Amniotic epithelial cell (primary cell): ENCODE measurements around the gene SHTN1.

Experiments used
- DNase-seq: peaks from one replicate; pipeline ENCODE4 v3.0.0-alpha.2; 2010; ENCODE audit warnings: low read depth

SHTN1 gene, protein sequence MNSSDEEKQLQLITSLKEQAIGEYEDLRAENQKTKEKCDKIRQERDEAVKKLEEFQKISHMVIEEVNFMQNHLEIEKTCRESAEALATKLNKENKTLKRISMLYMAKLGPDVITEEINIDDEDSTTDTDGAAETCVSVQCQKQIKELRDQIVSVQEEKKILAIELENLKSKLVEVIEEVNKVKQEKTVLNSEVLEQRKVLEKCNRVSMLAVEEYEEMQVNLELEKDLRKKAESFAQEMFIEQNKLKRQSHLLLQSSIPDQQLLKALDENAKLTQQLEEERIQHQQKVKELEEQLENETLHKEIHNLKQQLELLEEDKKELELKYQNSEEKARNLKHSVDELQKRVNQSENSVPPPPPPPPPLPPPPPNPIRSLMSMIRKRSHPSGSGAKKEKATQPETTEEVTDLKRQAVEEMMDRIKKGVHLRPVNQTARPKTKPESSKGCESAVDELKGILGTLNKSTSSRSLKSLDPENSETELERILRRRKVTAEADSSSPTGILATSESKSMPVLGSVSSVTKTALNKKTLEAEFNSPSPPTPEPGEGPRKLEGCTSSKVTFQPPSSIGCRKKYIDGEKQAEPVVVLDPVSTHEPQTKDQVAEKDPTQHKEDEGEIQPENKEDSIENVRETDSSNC

DNA sequence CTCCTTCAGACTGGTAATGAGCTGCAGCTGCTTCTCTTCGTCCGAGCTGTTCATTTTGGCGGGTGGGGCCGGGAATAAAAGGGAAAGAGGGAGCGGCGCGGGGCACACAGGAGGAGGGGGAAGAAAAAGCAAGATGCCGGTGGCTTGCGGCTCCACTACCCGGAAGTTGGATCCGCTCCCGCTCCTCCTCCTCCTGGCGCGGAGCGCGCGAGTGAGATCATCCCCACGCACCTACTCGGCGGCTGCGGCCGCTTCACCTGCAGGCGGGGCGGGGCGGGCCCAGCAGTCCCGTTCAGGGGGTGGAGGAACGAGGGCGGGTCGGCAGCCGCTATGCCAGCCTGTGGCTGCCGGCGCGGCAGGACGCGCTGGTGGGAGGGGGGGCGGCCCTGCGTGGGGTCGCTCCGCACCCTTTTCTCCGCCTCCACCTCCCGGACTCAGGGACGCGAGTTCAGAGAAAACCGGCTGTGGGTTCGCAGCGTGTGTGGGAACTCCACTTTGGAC lies at the start of gene SHTN1:
SHTN1 (minus strand) TSS at position 162 of the 501 bp plus-strand sequence; CDS start at position 54, 108 bp downstream.
- DNase-seq: peak; percentile 55

DNA sequence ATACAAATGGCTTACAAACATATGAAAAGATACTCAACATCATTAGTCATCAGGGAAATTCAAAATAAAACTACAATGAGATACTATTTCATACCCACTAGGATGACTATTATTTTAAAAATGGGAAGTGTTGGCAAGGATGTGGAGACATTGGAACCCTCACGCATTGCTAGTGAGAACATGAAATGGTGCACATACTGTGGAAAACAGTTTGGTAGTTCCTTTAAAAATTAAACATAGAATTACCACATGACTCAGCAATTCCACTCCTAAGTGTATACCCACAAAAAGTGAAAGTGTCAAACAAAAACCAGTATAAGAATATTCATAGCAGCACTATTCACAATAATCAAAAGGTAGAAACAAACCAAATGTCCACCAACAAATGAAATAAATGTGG lies 48.5 kb upstream of the SHTN1 start:
- DNase-seq: no peak

DNA sequence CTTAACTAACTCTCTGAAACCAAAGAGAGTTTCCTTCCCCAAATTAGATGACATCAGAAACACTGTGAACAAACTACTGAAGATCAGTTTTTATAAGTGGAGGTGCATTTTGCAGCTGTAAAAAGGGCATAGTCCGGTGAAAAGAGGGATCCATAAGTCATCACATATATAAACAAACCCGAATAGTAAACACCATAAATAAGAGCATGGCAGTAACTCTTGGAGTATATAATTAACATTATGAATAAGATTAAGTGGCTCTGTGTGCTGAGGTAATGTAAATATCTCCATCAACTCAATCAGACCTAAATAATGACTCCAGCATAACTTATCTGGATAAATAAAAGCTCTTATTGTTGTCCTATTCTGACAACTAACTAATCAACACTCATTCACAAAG lies 43.0 kb upstream of the SHTN1 start:
- no peak for DNase-seq

DNA sequence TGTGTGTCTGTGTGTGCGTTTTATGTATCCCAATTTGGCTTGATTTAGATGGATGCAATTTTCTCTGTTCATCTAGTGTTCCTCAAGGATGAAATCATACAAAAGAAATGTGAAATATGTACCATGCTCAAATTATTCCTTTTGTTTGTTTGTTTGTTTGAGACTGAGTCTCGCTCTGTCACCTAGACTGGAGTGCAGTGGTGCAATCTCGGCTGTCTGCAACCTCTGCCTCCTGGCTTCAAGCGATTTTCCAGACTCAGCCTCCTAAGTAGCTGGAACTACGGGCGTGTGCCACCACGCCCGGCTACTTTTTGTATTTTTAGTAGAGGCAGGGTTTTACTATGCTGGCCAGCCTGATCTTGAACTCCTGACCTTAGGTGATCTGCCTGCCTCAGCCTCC lies 11.3 kb upstream of the SHTN1 start:
- no peak for DNase-seq

DNA sequence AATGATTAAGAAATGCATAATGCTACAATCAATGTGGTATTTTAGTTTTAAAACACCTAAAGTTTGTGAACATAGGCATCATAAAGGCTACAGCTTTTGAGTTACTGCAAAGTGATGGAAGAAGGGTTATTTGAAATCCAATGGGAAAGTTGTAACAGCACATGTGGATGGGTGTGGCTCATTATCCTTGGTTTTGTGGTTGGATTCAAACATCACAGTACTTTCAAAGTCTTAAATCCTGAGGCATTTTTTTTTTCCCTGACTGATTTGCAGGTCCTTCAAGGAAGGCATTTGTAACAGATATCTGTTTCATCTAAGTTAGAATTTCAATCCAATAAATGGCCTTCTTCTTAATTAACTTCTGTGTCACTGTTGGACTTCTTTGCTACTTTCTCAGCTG lies 9.8 kb upstream of the SHTN1 start:
- no peak for DNase-seq

DNA sequence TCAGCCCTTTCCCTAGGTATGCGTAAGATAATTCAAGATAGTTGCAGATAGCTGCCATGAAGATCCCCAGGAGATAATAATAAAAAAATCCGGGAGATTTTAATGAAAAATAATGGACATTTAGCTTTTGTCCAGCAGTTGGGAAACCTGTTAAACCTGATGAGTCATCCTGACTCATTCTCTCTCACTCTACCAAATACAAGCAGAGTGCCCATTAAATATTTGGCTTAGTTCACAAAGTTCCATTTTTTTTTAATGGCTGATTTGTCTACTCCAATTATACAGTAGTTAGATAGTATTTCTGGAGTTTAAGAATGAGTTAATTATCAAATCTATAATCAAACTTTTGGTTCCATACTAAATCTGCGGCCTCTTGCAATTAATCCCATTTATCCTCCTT lies 2.1 kb upstream of the SHTN1 start:
- DNase-seq: peak; percentile 71

DNA sequence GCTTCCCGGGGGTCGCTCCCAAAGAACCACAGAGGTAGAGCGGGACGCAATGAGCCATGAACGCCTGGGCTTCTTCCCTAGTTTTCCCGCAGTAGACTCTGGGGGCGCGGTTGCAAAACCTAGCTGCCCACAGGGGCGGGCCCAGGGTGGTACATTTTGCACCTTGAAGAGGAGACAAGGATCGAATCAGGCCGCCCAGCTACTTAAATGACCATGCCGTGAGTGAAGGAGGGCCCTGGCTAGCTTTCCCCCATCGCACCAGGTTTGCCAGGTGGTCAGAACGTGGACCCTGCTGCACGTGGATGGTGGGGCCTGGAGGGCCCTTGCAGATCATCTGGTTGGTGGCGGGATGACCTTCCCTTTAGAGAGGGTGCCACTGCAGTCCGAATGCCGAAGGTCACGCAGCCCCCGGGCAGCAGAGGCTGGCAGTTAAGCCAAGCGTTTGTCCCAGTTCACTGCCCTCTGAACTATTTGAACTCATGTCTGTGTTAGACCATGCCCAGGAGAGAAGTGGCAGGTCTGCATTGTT lies 604 bp upstream of the SHTN1 start:
- no peak for DNase-seq

DNA sequence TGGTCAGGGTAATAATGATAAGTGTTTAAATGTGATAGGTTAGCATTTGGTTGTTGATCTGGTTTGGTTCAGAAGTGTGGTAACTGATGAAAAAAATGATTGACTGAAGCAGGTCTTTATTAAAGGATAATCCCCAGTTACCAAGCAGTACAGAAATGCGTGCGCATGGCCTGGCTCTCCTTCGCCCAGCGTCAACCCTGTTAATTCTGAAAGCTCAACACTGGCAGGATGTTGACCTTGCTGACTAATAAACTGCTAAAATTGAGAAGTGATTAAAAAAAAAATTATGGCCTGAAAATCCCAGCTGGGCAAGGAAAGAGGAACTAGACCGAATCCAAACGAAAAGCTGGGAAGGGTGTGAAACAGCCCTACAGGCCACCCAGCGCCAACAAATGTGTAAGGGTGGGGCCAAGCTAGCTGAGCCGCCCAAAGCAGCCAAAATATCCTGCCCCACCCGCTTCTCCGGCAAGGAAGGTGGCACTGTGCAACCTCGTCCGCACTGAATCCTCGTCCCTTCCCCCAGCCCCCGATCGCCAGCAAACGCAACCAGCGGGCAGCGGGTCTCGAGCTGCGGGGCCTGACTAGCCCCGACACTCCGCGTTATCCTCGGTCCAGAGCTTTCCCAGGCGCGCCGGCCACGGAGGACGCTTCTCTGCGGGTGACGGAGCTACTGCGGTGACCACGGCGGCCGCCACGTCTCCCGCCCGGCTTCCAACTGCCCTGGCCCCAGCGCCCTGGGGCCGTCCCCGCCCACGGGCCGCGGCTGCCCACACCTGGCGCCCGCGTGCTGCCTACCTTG lies 561 bp downstream of the SHTN1 start:
- peak; percentile 5 for DNase-seq

DNA sequence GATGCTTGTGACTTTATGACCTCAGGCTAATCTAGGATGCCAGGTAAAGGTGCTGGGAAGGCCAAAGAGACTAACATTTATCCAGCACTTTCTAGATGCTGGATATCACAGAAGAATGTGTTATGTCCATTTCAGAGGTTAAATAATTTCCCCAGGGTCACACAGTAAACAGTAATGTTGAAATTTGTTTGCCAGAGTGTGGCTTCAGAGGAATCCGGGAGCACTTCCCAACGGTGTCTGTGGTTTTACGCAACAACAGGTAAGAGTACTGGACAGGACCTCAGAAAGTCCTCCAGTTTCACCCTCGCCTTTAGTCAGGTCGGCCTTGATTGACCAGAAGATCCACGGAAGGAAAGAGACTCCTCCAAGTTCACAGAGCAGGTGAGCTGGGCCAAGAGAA lies 1.7 kb downstream of the SHTN1 start:
- no peak for DNase-seq

DNA sequence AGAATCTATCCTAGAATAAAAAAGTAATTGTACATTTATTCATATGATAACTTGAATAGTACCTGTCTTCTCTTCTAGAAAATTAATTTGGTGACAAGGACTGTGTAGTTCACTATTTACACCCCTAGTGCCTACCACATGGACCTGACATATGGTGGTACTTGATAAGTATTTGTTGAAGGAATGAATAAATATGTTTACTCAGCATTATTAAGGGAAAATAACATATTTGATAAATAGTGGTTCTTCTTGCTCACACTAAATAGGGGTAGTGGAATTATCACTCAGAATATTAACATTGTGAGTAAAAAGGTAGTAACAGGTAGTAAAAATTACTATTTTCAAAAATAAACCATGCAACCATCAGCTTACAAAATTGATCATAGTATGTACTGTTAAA lies 2.8 kb downstream of the SHTN1 start:
- DNase-seq: no peak

DNA sequence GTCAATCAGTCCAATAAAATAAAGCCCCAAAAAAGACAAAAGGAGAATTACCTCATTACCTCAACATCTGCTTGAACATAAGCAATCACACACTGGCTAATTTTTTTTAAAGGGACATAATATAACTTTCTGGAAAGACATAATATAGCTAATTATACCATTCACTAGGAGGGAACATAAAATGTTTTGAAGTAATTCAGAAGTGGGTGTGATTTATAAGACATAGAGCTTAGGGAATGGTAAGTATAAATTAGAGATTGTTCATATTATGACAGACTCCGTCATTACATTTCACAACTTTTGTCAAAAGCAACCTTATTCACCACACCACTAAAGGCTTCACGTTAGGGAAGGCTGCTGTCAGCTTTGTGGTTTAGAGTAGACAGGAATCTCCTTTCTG lies 3.8 kb downstream of the SHTN1 start:
- peak; percentile 46 for DNase-seq

DNA sequence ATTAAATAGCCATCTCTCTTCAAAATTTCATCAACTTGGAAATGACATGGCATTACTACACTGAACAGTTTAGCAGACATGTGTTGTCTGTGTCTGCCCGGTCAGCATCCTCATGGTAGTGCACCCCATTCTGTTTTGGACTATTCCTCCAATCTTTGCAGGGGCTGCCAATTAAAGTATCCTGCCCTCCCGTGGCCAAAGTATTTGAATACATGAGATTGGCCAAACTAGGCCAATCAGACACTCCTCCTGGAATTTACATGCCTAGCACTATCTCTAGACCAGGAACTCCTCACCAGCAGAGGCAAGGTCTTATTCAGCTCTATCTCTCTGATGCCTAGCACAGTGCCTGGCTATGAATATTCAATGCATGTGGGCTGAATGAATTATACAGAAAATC lies 4.4 kb downstream of the SHTN1 start:
- no peak for DNase-seq

DNA sequence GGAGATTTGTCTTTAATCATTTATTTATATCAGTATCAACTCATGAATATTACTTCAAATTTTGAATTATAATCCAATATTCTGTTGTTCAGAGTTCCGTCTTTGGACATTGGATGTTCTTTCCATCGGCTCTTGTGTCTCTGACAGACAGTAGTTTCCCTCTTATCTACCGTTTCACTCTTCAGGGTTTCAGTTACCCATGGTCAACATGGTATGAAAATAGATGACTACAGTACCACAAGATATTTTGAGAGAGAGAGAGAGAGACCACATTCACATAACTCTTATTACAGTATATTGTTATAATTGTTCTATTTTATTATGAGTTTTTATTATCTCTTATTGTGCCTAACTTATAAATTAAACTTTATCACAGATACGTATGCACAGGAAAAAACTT lies 6.8 kb downstream of the SHTN1 start:
- no peak for DNase-seq

DNA sequence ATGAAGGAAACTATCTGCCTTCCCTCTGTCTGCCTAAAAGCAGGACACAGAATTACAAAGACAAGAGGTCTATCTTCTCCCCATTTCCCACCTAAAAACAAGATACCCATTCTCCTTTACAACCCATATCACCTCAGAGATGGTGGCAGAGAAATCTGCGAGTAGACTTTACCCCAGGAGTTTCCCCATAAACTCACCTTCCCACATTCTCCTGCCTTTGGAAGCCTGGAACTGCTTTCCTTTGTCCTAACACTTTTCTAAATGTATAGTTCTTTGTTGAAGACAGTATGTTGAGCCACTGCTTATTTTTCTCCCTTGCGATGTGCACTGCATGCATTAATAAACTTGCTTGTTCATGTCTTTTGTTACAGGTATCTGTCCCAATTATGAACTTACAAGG lies 8.0 kb downstream of the SHTN1 start:
- DNase-seq: no peak

DNA sequence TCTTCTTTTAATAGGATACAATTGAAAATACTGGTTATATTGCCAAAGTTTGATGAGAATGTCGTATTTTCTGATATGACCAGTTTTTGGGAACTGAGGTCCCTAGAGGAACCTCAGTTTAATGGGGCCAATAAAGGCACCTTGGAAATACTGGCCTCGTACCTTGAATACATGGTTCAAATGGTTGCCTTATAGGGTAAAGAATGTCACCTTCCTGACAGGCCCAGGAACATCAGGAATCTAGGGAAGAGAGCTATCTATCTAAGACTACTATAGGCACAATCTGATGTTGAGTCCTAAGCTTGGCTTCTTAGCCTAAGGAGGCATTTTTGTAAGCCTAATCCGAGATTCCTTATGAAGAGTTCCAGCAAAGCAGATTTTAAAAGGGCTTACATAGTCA lies 9.3 kb downstream of the SHTN1 start:
- DNase-seq: no peak

DNA sequence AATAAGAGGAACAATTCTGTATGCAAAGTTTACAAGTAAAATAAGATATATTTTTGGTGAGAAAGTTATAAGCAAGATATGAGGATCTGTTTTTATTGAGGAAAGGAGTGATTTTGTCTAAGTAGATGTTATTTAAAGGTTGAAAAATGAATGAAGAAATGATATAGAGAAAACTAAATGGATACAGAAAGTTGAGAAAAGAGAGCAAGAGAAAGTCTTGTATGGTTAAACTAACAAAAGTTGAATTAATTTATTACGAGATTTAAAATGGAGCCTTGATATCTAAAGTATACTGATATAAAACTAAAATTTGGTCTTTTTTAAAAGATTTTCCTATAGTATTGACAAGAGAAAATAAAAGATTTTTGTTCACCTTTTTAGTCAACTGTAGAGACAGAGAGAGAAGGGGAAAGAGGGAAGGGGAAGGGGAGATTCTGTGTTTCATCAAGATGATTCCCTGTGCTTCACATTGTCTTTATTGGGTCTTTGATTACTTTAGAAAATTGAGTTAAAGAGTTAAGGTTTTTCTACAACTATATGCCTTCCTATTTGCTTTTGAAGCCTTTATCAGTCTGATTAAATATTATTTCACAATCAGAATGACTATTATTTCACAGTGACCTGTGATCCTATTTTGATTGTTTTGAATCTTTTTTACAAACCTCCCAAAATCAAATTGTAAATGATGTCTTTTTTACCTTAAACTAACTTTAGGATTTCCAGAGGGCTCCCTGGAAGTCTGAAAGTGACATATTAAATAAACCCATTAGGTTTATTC lies 10.7 kb downstream of the SHTN1 start:
- DNase-seq: no peak

DNA sequence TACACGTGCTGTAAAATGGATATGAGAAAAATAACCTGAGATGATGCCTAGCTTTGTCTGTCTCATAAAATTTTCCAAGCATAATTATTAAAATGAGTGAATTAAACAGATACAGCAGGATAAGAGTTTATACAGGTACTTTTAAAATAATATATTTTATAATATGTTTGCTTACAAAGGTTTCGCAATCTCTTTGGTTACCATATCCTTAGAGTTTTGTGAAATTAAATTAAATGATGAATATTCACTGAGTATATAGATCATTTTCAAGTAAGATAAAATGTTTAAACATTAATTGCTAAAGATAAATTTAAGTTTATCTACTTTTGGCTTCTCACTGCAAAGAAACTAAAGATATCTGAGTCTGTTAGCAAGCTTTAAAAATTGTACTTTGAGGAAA lies 11.4 kb downstream of the SHTN1 start:
- no peak for DNase-seq

DNA sequence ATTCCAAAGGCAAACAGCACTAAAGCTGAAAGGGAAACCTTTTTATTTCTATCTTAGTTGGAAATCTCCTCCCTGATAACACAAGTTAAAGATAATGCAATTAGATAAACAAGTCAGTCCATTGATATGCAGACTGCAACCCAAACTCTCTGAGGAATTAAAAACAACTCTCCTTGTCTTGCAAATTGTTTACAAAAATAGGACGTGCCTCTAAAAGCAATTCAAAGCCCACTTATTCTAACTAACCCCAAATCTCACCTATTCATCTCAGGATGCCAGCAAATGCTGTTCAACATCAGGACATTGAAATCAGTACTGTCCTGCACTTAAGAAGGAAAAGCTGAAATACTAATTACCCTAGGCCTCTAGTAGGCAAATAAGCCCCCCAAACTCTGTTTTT lies 12.8 kb downstream of the SHTN1 start:
- no peak for DNase-seq

DNA sequence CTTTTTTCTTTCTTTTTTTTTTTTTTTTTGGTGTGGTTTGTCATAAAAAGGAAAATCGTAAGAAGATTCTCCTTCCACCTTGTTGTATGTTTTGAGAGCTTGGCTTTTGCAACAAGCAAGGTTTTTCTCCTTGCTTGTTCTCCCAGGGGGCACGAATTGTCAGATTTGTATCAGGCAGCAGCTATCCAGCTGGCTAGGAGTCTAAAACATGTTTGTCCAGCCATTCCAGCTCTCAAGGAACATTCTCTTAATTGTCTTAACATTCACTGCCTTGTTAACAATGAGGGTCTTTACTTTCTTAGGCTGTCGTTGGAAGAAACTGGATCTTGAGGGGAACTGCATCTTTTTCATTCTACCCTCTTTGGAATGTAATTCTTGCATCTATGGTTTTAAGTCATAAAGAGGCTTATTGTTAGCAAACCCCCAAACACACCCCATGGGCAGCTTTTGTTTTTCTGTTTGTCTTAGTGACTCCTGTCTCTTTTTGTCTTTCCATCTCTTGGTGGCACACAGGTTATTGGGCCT lies 14.6 kb downstream of the SHTN1 start:
- no peak for DNase-seq

DNA sequence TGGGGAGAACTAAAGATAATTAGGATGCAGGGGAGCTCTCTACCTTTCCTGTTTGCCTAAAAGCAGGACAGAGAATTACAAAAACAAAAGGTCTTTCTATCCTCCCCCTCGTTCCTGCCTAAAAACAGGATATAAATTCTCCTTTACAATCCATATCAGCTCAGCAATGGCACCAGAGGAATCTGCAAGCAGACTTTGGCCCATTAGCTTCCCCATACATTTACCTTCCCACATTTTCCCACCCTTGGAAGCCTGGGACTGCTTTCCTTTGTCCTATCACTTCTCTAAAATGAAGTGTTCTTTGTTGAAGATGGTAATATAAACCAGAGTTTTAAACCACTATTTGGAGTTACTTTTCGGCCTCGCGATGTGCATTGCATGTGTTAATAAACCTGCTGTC lies 15.5 kb downstream of the SHTN1 start:
- DNase-seq: no peak

DNA sequence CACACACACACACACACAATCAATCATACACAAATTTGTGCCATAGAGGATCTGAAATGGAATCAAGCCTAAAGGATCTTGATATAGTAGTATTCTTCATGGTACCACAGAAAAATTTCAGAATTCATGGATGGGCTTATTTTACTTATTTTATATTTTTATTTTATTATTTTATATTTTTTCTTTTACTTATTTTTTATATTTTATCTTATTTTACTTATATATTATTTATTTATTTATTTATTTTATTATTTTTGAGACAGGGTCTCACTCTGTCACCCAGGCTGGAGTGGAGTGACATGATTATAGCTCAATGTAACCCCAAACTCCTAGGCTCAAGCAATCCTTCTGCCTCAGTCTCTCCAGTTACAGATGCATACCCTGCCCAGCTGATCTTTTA lies 16.7 kb downstream of the SHTN1 start:
- DNase-seq: no peak

DNA sequence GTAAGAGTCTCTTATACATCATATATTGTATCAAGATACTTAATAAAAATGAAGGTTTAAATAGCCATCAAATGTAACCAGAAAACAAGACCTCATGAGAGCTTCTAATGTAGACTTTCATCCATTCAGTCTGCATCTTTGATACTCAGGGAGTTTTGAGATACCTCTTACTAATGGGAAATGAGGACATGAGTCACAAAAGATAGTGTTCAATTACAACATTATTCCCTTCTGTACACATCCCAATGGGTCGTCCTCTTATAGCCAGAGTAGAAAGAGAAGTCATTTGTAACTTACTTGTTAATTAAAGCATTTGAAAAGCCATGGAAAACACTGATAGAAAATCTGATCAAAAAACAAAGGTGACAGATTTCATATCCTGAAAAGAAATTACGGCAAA lies 19.4 kb downstream of the SHTN1 start:
- no peak for DNase-seq
